ENCODE results near the gene ZNF207.
"Not testable (repeated sequence)": the region's sequence is repeated elsewhere in the genome, so short reads cannot be mapped to it uniquely, and the experiment has no call there.

ZNF207 gene

DNA sequence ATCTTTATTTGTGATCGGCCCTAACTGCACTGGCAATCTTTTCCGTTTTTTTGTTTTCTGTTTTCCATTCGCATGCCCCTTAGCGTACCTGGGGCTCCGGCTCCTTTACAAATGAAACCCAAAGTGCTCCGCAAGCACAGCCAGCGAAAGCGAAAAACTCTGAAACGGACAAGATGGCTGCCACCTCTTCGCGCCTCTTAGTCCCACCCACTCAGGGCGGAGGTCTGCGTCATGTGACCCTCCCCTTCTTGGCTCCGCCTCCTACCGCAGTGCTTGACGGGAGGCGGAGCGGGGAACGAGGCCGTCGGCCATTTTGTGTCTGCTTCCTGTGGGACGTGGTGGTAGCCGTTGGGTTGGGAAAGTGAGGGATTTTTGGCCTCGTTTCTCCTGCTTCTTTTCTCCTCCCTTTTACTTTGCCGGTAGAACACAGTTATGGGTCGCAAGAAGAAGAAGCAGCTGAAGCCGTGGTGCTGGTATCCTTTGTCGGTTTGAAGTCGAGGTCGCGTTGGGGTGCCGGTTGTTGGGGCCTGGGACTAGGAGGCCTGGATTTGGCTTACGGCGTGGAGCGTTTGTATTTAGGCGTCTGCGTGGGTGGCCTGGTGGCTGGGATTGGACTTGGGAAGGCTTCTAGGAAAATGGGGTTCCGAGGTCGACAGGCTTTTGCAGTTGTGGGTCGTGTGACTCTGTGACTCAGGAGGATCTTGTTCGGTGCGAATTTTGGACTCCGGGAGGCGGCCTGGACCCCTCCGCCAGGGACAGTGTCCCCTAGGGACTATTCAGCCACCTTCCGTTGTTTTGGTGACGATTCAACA, at the start of gene ZNF207:
Gene ZNF207, plus strand, starts transcription at position 304 of the 812 bp plus-strand sequence. Its CDS starts 129 bp downstream, at position 433.
- DNase-seq (ENCODE audit: low read depth in 2 of 2): peak; percentile 90 to 92

DNA sequence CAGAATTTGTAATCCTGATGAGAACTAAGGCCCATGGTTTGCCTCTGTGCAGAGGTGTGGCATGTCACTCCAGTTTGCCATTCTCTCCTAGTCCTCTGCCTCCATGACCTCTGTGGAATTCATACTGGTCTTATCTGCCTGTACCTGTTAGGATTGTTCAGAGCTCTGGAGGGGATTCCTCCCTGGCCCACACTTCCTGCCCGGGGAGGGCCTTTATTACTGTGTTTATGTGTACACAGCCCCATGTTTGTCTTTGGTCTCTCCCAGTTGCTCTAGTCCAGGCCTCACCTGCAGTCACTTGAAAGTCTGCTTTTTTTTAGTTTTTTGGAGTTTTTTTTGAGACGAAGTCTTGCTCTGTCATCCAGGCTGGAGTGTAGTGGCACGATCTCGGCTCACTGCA, 47.9 kb upstream of the ZNF207 start:
- DNase-seq (ENCODE audit: low read depth in 2 of 2): no peak

DNA sequence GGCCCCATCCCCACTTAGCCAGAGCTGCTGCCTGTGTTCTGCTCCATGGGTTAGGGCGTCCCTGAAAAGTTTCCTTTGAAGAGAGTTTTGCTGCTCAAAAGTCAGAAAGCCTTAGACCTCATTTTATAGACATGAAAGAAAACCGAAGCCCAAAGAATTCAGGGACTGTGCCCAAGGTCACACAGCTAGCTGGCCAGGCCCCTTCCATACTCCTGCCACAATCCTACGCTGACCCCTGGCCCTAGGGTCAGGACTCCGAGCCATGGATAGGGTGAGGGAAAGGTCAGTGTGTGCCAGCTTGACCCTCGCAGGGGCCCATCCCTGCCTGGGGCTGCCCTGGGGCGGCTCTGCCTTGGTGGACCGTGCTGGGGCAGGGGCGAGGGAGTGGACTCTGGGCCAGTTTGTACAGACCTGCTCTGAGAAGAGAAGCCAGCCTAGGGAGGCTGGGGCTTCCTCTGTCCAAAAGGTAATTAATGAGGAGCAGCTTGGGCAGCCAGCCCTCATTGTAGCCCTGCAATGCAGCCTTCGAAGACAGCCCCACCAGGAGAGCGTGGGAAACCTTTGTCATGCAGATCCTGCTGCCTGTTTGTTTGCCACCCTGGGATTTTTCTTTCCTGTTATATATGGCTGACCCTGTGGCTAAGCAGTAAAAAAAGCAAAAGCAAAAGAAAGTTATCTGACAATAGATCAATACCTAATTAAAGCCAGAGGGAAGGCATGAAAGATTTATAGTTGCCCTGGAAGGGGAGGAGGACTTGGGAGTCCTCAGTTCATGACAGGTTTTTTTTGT, 46.9 kb upstream of the ZNF207 start:
- no peak for DNase-seq (ENCODE audit: low read depth in 2 of 2)

DNA sequence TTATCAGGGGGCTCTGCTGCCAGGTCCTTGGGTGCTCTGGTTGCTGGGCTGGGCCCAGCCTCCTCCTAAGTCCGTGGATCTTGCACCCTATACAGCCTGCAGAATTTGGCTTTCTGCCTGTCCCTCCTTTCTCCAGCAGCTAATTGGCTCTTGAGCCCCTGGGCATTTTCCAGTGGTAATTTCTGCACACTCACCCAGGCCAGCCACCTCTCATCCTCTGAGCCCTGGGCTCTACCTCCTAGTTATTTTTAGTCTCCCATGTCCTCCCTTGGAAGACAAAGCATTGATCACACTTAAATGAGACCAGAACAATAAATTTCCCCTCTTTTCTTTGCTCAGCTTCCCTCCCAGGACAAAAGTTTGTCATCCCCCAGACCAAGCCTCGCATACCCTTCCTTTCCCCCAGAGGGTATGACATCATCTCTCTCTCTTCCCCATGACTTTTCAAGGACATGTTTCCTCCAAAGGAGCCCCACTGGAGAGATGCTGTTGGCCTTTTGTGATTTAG, 46.1 kb upstream of the ZNF207 start:
- DNase-seq (ENCODE audit: low read depth in 2 of 2): no peak

DNA sequence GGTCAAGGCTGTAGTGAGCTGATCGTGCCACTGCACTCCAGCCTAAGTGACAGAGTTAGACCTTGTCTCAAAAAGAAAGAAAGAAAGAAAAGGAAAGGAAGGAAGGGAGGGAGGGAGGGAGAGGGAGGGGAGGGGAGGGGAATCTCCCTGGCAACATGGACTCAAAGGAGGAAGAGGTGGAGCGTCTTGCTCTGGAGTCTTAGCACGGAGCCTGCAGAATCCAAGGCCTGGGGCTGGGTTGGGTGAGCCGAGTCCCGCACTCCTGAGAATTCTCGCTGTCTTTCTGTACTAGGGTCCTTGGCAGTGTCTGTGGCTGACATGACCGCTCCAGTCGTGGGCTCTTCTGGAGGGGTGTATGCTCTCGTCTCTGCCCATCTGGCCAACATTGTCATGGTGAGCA, 44.9 kb upstream of the ZNF207 start:
- no peak for DNase-seq (ENCODE audit: low read depth in 2 of 2)

DNA sequence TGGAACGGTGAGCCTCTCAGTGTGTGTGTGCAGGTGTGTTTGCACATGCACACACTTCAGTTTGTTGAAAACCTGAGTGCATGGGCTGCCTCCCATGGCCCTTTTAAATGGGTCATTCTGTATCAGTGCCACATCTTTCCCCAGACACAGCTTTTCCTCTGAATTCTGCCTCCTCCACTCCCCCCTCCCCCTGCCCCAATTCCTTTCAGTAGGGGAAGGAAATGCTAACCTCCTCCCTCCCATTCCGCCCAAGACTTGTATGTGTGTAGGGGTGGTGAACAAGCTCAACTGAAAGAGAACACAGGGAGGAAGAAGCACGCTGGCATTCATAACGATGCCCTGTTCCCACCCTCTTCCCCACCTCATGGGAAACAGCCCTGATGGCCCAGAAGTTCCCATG, 42.3 kb upstream of the ZNF207 start:
- DNase-seq (ENCODE audit: low read depth in 2 of 2): no peak

DNA sequence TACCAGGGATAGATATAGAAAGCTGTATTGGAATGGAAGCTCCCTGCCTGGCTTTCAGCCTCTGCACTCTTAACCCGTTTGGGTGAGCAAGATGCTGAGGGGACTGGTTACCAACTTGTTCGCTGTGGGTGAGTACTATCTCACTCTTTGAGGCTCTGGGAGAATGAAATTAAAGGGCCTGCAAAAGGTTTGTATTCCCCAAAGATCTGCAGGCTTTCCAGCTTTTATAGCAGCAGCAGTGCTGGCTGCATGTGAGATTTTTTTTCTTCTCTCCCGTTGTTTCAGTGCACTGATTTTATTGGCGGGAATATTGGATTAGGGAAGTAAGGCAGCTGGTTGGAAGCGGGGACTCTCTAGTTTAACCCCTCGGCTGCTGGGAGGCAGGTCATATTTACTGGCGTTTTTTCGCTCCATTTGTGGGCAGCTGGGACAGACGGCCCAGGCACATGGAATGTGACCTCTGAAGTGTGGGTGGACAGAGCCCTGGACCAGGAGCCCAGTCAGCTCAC, 38.9 kb upstream of the ZNF207 start:
- no peak for DNase-seq (ENCODE audit: low read depth in 2 of 2)

DNA sequence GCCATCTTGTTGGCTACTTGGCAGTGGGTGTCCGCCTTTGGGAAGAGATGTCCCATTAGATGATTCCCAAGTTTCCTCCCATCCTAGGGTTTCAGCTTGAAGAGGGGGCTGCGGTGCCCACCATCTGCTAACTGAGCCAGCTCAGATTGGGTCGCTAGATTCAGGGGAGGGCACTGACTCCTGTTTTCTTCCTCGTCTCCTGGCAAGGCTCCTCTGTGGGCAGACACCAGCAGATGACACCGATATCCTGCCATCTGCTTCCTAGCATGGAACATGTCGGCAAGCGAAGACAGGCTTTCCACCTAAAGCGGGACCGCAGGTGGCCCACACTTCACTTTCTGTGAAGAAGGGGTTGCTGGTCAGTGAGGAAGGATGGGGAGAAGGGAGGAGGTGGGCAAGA, 35.3 kb upstream of the ZNF207 start:
- no peak for DNase-seq (ENCODE audit: low read depth in 2 of 2)

DNA sequence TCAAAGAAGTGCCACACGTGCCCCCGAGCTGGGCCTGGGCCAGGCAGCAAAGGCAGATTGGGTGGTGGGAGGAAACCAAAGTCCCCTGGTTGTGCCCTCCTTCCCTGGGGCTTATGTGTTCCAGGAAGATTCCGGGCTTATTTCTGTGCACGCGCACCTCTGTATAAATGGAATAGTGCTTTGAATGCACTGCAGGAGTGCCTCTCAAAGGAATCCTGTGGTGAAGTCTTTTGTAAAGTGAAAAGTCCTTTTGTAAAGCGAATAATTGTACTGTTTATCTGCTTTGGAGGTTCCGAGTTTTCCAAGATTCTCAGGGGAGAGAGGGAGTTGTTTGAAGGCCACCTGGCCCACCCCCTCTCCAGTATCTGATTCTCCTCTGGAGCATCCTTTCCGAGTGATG, 34.8 kb upstream of the ZNF207 start:
- no peak for DNase-seq (ENCODE audit: low read depth in 2 of 2)

DNA sequence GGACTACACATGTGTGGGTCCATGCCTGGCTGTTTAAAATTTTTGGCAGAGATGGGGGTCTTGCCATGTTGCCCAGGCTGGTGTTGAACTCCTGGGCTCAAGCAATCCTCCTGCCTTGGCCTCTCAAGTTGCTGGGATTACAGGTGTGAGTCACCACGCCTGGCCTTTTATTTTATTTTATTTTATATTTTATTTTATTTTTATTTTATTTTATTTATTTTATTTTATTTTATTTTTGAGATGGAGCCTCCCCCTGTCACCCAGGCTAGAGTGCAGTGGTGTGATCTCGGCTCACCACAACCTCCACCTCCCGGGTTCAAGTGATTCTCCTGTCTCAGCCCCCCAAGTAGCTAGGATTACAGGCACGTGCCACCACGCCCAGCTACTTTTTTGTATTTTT, 33.3 kb upstream of the ZNF207 start:
- DNase-seq (ENCODE audit: low read depth in 2 of 2): not testable (repeated sequence)

DNA sequence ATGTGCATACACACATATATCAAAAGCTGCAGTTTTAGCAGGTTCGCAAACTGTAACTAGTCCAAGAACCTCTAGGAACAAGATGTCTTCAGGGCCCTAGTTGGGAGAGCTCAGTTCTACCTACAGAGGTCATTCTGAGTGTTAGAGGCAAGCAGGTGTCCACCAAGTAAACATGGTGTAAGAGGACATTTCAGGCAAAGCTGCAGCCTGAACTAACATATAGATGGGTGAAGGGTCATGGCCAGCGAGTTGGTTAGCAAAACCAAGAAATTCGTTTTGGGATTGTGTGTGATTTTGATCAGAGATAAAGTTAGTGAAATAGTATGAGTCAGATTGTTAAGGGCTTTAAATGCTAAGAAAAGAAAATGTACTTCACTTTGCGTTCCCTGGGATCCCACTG, 32.6 kb upstream of the ZNF207 start:
- no peak for DNase-seq (ENCODE audit: low read depth in 2 of 2)

DNA sequence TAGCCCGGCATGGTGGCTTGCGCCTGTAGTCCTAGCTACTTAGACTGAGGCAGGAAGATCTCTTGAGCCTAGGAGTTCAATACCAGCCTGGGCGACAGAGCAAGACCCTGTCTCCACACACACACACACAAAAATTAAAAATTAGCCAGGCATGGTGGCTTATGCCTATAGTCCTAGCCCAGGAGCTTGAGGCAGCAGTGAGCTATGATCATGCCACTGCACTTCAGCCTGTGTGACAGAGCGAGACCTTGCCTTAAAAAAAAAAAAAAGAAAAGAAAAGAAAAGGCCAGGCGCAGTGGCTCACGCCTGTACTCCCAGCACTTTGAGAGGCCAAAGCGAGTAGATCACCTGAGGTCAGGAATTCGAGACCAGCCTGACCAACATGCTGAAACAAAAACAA, 31.9 kb upstream of the ZNF207 start:
- DNase-seq (ENCODE audit: low read depth in 2 of 2): no peak

DNA sequence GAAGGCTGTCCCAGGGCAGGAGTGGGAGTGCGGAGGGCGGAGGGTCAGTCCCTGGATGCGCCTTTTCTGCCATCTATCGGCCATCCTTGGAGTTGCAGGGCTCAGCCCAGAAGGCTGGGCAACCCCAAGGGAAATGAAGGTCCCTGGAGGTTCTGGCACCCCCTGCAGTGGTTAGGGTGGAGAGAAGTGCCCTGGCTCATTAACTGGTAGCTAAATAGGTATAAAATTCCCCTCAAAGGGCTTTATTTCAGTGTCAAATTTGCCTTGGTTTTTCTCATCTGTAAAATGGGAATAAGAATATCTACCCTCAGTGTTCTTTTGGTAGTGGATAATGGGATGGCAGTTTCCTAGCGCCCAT, 30.4 kb upstream of the ZNF207 start:
- peak; percentile 62 to 64 for DNase-seq (ENCODE audit: low read depth in 2 of 2)

DNA sequence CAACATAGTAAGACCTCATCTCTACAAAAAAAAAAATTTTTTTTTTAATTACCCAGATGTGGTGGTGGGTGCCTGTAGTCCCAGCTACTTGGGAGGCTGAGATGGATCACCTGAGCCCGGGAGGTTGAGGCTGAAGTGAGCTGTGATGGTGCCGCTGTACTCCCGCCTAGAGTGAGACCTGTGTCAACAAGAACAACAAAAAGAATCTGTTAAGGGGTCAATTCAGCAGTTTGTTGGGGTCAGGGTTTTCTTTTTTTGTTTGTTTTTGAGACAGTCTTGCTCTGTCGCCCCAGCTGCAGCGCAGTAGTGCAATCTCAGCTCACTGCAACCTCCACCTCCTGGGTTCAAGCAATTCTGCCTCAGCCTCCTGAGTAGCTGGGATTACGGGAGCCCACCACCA, 29.9 kb upstream of the ZNF207 start:
- DNase-seq (ENCODE audit: low read depth in 2 of 2): not testable (repeated sequence)

DNA sequence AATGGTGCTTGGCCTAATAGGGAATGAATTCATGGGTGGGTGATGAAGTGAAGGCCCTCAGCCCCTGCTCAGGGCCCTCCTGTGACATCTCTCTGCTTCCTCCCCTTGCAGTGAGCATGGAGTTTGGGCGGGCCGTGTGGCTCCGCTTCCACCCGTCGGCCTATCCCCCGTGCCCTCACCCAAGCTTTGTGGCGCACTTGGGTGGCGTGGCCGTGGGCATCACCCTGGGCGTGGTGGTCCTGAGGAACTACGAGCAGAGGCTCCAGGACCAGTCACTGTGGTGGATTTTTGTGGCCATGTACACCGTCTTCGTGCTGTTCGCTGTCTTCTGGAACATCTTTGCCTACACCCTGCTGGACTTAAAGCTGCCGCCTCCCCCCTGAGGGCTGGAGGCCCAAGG, 29.1 kb upstream of the ZNF207 start:
- DNase-seq (ENCODE audit: low read depth in 2 of 2): no peak

DNA sequence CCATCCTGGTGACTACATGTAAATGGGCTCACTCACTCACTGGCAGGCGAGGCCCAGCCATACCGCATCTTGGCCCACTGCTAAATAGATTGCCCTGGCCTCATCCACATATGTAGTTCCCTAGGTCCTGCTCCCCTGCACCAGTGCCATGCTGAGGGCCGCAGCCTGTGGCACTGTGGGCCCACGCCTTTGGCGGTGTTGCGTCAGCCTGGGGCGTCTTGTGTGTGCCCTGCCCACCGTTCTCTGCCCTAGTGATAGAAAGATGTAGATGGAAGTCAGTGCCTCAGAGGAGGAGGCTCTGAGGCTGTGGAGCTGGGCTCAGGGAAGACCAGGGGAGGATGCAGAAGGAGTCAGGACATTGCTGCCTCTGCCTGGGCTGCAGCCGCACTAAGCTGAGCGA, 26.9 kb upstream of the ZNF207 start:
- DNase-seq (ENCODE audit: low read depth in 2 of 2): no peak

DNA sequence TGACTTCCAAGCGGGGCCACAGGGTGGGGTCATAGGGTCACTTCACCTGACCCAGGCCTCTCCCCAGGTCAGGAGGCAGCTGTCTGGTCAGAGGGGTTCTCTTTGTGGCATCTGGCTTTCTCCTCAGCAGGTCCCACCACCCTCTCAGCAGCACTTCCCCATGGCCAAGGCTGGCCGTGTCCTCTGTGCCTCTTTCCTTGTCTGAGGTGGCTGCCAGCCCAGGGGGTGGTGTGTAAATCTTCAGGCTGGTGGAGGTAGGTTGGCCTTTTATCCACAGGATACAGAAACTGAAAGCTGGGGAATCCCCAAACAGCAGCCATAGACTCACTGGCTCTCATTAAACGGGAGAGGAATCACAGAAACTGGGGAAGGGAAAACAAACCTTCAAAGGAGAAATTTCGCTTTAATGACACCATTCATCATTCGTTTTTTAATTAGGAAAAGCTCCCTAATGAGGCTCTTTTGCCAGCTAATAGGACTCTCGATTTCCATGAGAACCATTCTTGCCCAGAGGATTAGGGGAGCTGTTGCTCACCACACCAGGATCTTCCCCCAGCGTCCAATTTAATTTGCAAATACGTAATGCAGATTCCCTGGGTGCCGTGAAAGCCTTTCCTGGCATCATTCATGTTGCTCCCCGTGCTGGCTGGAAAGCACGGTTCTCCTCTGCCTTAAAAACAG, 26.0 kb upstream of the ZNF207 start:
- no peak for DNase-seq (ENCODE audit: low read depth in 2 of 2)

DNA sequence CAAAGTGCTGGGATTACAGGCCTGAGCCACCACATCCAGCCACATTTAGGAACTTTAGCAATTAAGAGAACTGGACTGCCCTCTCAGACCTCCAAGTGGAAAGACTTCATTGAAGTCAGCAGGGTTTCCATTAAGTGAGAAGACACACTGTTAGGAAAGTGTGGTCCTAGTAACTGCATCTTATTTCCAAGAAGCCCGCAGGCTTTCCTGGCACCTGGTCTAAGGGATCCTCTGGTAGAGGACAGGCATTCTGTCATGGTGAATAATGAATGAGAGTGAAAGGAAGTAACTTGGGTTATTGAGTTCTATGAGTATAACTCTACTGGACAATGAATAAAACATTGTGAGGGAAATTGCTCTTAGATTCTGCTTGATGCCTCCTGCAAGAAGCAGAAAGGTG, 22.0 kb upstream of the ZNF207 start:
- no peak for DNase-seq (ENCODE audit: low read depth in 2 of 2)

DNA sequence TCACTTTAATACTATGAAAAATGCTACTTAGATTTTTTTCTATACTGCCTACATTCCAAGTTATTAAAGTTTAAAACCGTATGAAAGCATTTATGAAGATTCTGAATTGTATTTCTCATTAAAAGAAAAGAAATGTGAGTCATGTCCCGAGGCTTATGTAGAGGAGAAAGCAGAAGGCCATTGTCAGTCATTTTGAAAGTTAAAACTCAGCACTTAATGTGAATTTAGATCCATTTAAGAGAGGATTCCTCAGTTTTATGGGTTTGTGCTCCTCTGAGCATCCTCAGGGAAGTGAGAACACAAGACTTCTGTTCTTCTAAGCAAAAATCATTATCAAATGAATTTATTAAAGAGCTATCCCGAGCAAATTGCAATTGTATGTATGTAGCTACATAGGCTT, 19.8 kb upstream of the ZNF207 start:
- DNase-seq (ENCODE audit: low read depth in 2 of 2): no peak

DNA sequence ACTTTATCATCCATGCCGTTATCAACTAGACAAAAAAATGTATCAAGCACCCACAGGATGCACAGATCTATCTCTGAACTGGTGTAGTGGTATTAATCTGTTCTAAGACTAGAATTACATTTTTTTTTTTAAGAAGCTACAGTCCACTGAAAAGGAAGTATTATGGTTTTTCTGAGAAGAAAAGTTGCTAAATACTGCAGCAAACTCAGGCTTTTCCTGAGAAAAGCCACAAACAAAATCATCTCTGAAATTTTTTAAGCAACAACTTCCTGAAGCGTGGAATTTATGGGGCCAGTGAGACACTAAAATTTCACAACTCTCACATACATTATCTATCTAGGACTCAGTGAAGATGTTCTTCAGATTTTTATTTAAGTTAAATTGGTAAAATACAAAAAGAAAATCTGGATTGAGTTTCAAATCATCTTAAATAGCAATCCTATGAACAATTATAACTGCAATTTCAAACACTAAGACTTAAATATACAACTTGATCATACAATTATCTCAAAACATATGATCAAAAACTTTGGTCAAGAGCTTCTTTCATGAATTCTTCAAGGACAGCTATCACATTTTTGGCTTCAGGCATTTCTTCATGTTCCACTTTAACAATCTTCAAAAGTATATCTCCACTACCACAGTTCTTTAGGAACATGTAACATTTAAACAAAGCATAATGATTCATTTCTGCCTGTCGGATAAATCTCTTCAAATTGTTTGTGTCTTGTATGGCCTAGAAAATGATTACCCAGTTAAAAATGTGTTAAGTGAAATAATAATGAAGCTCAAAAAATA, 18.5 kb upstream of the ZNF207 start:
- no peak for DNase-seq (ENCODE audit: low read depth in 2 of 2)

DNA sequence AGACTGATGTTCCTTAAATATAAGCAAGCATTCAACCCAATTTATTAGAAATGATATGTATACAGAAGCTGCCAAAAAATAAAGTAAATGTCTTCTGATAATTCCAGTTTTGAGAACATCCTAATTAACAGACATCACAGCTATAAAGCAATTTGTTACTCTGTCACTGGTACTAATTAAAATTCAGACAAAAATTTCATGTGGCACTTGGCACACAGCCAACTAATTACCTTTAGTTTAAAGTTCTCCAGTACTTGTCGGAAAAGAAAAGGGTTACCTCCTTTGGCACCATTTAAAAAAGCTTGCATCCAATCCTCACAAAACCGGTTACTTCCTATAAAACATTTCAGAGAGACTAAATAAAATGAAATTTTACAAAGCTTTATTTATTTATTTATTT, 16.8 kb upstream of the ZNF207 start:
- DNase-seq (ENCODE audit: low read depth in 2 of 2): no peak
